CD4-positive, alpha-beta T cell (primary cell): ENCODE measurements around the gene SYCE3. TPM values are rescaled to one million over a fixed set of nuclear protein-coding genes. Genes with fewer than 3 reads are reported as not detected.
A peak's percentile ranks its signal among the peaks of the same experiment; 100 is the strongest.

Experiments used
- ATAC-seq: fragments of 200-7000 bp; cut with Tn5 transposase; one replicate; pipeline ENCODE4 v1.10.0; 2022; ENCODE audit warnings: mild to moderate bottlenecking; ENCODE audit not compliant: poor library complexity
- CTCF ChIA-PET: fragments of 350-600 bp; sonication (Branson Sonifier 250); formaldehyde crosslinking; loops from one replicate; lab custom pipeline; 2021; ENCODE audit warnings: antibody characterized with exemption, inconsistent platforms; lab: Charles Lee
- POLR2A ChIA-PET: fragments of 350-600 bp; sonication (Branson Sonifier 250); formaldehyde crosslinking; loops from one replicate; lab custom pipeline; 2021; ENCODE audit warnings: antibody characterized with exemption, inconsistent platforms; lab: Charles Lee
- DNase-seq, 14 experiments: peaks; one replicate each; pipeline ENCODE4 v3.0.0-alpha.2; 2013 to 2020; ENCODE audit warnings: mixed read lengths in 2 of 14
- H3K27ac ChIP-seq, 2 donors: one replicate each; pipeline versions ENCODE4 v1.5.1 to v1.7.0; 2013; ENCODE audit warnings: low read length in 2 of 2, low read depth in 1 of 2, mild to moderate bottlenecking in 1 of 2
- H3K27me3 ChIP-seq, 2 experiments: 1 replicate in 1 of 2; 2 replicates in 1 of 2; pipeline versions ENCODE4 v1.6.1 to v1.7.0; 2013; ENCODE audit warnings: low read length in 2 of 2, control low read depth in 1 of 2, mild to moderate bottlenecking in 1 of 2, moderate library complexity in 1 of 2; ENCODE audit not compliant: insufficient read depth in 2 of 2, control insufficient read depth in 1 of 2
- H3K36me3 ChIP-seq: one replicate; pipeline ENCODE4 v1.6.1; 2013; ENCODE audit warnings: low read length, control low read depth; ENCODE audit not compliant: insufficient read depth
- H3K4me1 ChIP-seq: one replicate; pipeline ENCODE4 v1.6.1; 2013; ENCODE audit warnings: low read length, control low read depth; ENCODE audit not compliant: insufficient read depth
- H3K4me3 ChIP-seq: one replicate; pipeline ENCODE4 v1.5.1; 2013; ENCODE audit warnings: mild to moderate bottlenecking, low read length, moderate library complexity
- H3K9me3 ChIP-seq, 2 experiments: 1 replicate in 1 of 2; 2 replicates in 1 of 2; pipeline versions ENCODE4 v1.6.1 to v1.7.0; 2013; ENCODE audit warnings: low read length in 2 of 2, mild to moderate bottlenecking in 2 of 2, control low read depth in 1 of 2, moderate library complexity in 1 of 2; ENCODE audit not compliant: control insufficient read depth in 1 of 2, insufficient read depth in 1 of 2
- H3K27ac Mint-ChIP-seq: one replicate; pipeline ENCODE4 v1.8.0; 2020; ENCODE audit warnings: mixed read lengths
- H3K27me3 Mint-ChIP-seq: one replicate; pipeline ENCODE4 v1.8.0; 2021; ENCODE audit warnings: mixed read lengths
- H3K36me3 Mint-ChIP-seq: one replicate; pipeline ENCODE4 v1.8.0; 2021; ENCODE audit warnings: low read depth, mixed read lengths
- H3K4me1 Mint-ChIP-seq: one replicate; pipeline ENCODE4 v1.8.0; 2021; ENCODE audit warnings: low read depth, mixed read lengths
- H3K4me3 Mint-ChIP-seq: one replicate; pipeline ENCODE4 v1.8.0; 2020; ENCODE audit warnings: mild to moderate bottlenecking, mixed read lengths
- H3K9me3 Mint-ChIP-seq: one replicate; pipeline ENCODE4 v1.8.0; 2020; ENCODE audit warnings: mixed read lengths
- intact Hi-C, 2 experiments: fragments of 100-400 bp; cut with DNase I in 1 of 2; cut with micrococcal nuclease in 1 of 2; formaldehyde crosslinking; loops; one replicate each; pipeline versions ENCODE4 v1.15.1 to v1.9.0; 2023 to 2025; cut with DNase I, micrococcal nuclease
- total RNA-seq, 174 experiments: library from RNA in 2 of 174; stranded (reverse) in 2 of 174; gene quantifications; one replicate each; pipeline ENCODE4 v1.2.3 and lab custom pipeline; 2021 to 2026
- TF ChIP-seq, protein P1 (sequence below): fragments of 200-600 bp; IDR thresholded peaks from one replicate; pipeline ENCODE4 v1.8.0; 2022; ENCODE audit warnings: antibody characterized with exemption, mild to moderate bottlenecking

SYCE3 gene
- total RNA-seq, 2 experiments from 2014 or later, result not detected

DNA sequence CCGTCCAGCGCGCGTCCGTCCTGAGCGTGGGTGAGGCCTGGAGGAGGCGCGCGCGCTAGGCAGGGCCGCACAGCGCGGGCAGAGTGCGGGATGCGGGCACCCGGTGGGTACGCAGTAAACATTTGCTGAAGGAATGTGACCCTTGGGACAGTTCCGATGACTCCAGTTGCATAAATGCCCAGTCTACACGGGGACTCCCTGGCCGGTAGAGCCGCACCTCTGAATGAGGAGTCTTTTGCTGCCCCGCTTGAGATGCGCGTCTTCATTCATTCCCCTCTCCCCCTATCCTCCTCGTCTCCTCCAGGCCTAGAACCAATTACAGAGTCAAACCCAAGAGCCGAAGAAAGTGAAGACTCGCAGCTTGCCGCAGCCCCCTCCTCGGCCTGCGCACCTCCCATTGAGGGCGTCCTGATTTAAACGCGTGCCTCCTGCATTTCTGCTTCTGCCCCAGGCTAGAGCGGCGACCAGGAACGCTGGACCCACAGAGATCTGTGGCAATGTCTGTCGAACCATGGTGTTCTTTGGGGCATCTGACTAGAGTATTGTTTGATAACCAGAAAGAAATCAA, 20.7 kb upstream of the SYCE3 start:
- Mint-ChIP-seq H3K9me3 (no peaks in the 10 kb centered on the region), H3K27me3 (no peaks in the 10 kb centered on the region), H3K36me3 (peaks cover 27% of the 10 kb centered on the region), H3K4me1 (peaks cover 35% of the 10 kb centered on the region), H3K4me3 (peak overlapping the region; percentile 82), H3K27ac (peak overlapping the region; percentile 98)
- DNase-seq (no peak), ATAC-seq (peak; percentile 19)
- no peaks in the 10 kb centered on the region for H3K27me3 ChIP-seq
- H3K9me3 ChIP-seq, result no peaks in the 10 kb centered on the region
- TF ChIP-seq, protein P1, sequence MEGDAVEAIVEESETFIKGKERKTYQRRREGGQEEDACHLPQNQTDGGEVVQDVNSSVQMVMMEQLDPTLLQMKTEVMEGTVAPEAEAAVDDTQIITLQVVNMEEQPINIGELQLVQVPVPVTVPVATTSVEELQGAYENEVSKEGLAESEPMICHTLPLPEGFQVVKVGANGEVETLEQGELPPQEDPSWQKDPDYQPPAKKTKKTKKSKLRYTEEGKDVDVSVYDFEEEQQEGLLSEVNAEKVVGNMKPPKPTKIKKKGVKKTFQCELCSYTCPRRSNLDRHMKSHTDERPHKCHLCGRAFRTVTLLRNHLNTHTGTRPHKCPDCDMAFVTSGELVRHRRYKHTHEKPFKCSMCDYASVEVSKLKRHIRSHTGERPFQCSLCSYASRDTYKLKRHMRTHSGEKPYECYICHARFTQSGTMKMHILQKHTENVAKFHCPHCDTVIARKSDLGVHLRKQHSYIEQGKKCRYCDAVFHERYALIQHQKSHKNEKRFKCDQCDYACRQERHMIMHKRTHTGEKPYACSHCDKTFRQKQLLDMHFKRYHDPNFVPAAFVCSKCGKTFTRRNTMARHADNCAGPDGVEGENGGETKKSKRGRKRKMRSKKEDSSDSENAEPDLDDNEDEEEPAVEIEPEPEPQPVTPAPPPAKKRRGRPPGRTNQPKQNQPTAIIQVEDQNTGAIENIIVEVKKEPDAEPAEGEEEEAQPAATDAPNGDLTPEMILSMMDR, result peak; percentile 13
- intact Hi-C loops, result loop anchor here (1.0 to 5.0 kb wide), 6 partner anchors 21 to 56 kb away; partner anchors contain the start of genes SYCE3 (in 2 of the 2), KLHDC7B (in 1 of the 2) and SCO2 (in 1 of the 2)
- CTCF ChIA-PET, result no interaction called here
- POLR2A ChIA-PET, result interaction anchor here (0.7 to 2.6 kb wide), 12 partner anchors 20 to 113 kb away, joined by 3 to 59 read pairs (median 12); partner anchors contain the start of genes ARSA, KLHDC7B, LMF2 and NCAPH2
- H3K27ac ChIP-seq, result peak overlapping the region in 1 of 2 donors; percentile 95
- H3K4me3 ChIP-seq, result peak overlapping the region; percentile 63
- peaks cover 28% of the 10 kb centered on the region for H3K4me1 ChIP-seq
- H3K36me3 ChIP-seq, result peaks cover 13% of the 10 kb centered on the region

GRCh38 chr22:50582493-50583293, 20.0 kb upstream of the SYCE3 start, which contains the start of gene CHKB:
Gene CHKB, minus strand, starts transcription at chr22:50582849. Its CDS starts 68 bp downstream, at chr22:50582781.
- intact Hi-C loops, result loop anchor here (1.0 to 5.0 kb wide), 8 partner anchors 20 to 74 kb away; partner anchors contain the start of genes SYCE3 (in 2 of the 2), KLHDC7B (in 1 of the 2), NCAPH2 (in 1 of the 2) and SCO2 (in 1 of the 2)
- Histone ChIP-seq H3K9me3 (no peaks in the 10 kb centered on the region), H3K4me1 (peaks cover 31% of the 10 kb centered on the region), H3K27ac (peak within 1 kb of the TSS; percentile 91 to 95), H3K27me3 (no peaks in the 10 kb centered on the region), H3K4me3 (peak within 1 kb of the TSS; percentile 63), H3K36me3 (peaks cover 13% of the 10 kb centered on the region)
- peak; percentile 92 for ATAC-seq
- Mint-ChIP-seq H3K27ac (peak within 1 kb of the TSS; percentile 98), H3K4me3 (peak within 1 kb of the TSS; percentile 100), H3K9me3 (no peaks in the 10 kb centered on the region), H3K36me3 (peaks cover 27% of the 10 kb centered on the region), H3K4me1 (peaks cover 35% of the 10 kb centered on the region), H3K27me3 (no peaks in the 10 kb centered on the region)
- TF ChIP-seq, protein P1, result no peak
- POLR2A ChIA-PET, result interaction anchor here (0.7 to 2.6 kb wide), 16 partner anchors 17 to 268 kb away, joined by 3 to 59 read pairs (median 4); partner anchors contain the start of genes ARSA, KLHDC7B, LMF2 and NCAPH2
- DNase-seq, result peak; percentile 95 to 99 (median 98)
- CTCF ChIA-PET, result interaction anchor here (1.0 to 1.4 kb wide), 2 partner anchors 20 to 57 kb away, joined by 5 read pairs; partner anchors contain the start of genes SCO2 and SYCE3

GRCh38 chr22:50581950-50582492, 19.3 kb upstream of the SYCE3 start:
- peak in 8 of 14 experiments; percentile 9 to 70 (median 40) for DNase-seq
- intact Hi-C loops, result loop anchor here (1.0 to 5.0 kb wide), 7 partner anchors 19 to 74 kb away; partner anchors contain the start of genes KLHDC7B (in 1 of the 2), NCAPH2 (in 1 of the 2), SCO2 (in 1 of the 2) and SYCE3 (in 1 of the 2)
- Histone ChIP-seq H3K4me1 (peaks cover 38% of the 10 kb centered on the region), H3K27ac (peak overlapping the region; percentile 91 to 95), H3K9me3 (no peaks in the 10 kb centered on the region), H3K36me3 (peaks cover 13% of the 10 kb centered on the region), H3K27me3 (no peaks in the 10 kb centered on the region), H3K4me3 (peak overlapping the region; percentile 63)
- no peak for ATAC-seq
- H3K27ac Mint-ChIP-seq, result peak overlapping the region; percentile 98
- peaks cover 27% of the 10 kb centered on the region for H3K36me3 Mint-ChIP-seq
- H3K4me1 Mint-ChIP-seq, result peaks cover 35% of the 10 kb centered on the region
- H3K9me3 Mint-ChIP-seq, result no peaks in the 10 kb centered on the region
- ChIA-PET CTCF (interaction anchor here (1.0 to 1.4 kb wide), 2 partner anchors 19 to 56 kb away, joined by 5 read pairs; partner anchors contain the start of genes SCO2 and SYCE3), POLR2A (interaction anchor here (0.7 to 2.6 kb wide), 17 partner anchors 17 to 267 kb away, joined by 3 to 59 read pairs (median 5); partner anchors contain the start of genes ARSA, KLHDC7B, LMF2 and NCAPH2)
- no peaks in the 10 kb centered on the region for H3K27me3 Mint-ChIP-seq
- peak overlapping the region; percentile 100 for H3K4me3 Mint-ChIP-seq
- TF ChIP-seq, protein P1, result no peak
